Neuron (in vitro differentiated cells): ENCODE data around the gene PRDM5.
"Not testable (repeated sequence)": the region's sequence is repeated elsewhere in the genome, so short reads cannot be mapped to it uniquely, and the experiment has no call there.

Experiments used
- H2AFZ ChIP-seq: one replicate; pipeline ENCODE4 v1.6.1; 2013; ENCODE audit warnings: low read depth, mild to moderate bottlenecking, inconsistent platforms, low read length, moderate library complexity
- H3K27me3 ChIP-seq: one replicate; pipeline ENCODE4 v1.6.1; 2013; ENCODE audit warnings: low read length; ENCODE audit not compliant: insufficient read depth
- H3K36me3 ChIP-seq: one replicate; pipeline ENCODE4 v1.6.1; 2013; ENCODE audit warnings: low read length; ENCODE audit not compliant: insufficient read depth
- H3K4me1 ChIP-seq: one replicate; pipeline ENCODE4 v1.6.1; 2013; ENCODE audit warnings: low read length; ENCODE audit not compliant: insufficient read depth
- H3K4me3 ChIP-seq: 2 replicates; pipeline ENCODE4 v1.5.1; 2013; ENCODE audit warnings: mild to moderate bottlenecking, low read length, moderate library complexity
- H3K9me3 ChIP-seq: one replicate; pipeline ENCODE4 v1.6.1; 2013; ENCODE audit warnings: low read length

Gene PRDM5

DNA sequence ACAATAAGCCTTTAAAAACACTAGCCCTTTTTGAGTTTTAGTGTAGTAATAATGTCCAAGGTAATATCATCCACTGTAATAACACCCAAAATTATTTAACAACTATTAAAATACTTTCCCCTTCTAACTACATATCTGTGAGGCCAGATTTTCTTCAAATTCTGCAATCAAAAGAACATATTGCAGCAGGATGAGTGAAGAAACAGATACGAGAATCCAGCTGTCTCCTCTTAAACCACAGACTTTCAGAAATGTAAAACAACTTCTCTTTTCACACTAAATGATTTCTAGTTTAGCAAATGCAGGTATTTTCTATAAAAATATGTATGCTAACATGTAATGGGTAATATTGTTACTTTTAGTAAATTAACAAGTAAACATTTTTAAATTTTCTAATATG, 148.9 kb downstream of the PRDM5 start:
- Histone ChIP-seq H3K27me3 (no peaks in the 10 kb centered on the region), H3K36me3 (no peaks in the 10 kb centered on the region), H3K9me3 (no peaks in the 10 kb centered on the region), H2AFZ (no peak overlapping the region), H3K4me1 (no peaks in the 10 kb centered on the region), H3K4me3 (no peak overlapping the region)

DNA sequence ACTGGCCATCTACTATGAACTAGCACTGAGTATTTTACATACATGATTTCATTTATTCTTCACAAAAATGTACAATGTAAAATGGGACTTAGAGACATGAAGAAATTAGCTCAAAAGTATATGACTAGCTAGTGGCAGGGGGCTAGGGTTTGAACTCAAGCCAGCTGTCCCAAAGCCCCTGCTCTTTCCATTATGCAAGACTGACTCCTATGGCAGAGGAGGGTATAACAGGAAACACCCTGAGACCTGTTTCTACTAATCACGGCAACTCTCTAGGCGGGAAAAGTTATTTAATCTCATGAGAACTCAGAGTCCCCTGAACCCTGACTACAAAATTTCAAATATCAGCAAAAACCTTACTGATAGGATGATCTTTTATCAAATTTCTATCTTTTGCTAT, 150.6 kb downstream of the PRDM5 start:
- H3K4me1 ChIP-seq: no peaks in the 10 kb centered on the region
- H2AFZ ChIP-seq: no peak overlapping the region
- no peaks in the 10 kb centered on the region for H3K27me3 ChIP-seq
- no peak overlapping the region for H3K4me3 ChIP-seq
- H3K36me3 ChIP-seq: no peaks in the 10 kb centered on the region
- H3K9me3 ChIP-seq: no peaks in the 10 kb centered on the region

DNA sequence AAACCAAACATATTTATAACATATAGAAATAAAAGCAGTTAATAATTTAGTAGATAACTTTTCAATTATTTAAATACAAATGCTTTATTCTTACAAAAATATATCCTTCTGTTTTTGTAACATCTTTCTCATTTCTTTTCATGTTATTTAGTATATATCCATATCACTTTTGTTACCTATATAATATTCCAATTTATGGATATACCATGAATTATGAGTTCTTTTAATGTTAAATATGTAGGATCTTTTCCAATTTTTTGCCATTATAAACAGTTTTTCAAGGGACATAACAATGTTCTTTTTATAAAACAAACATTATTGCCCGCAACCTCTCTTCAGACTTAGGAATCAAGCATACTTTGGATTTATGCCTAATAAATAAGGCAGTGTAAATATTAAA, 151.6 kb downstream of the PRDM5 start:
- no peak overlapping the region for H2AFZ ChIP-seq
- H3K36me3 ChIP-seq: no peaks in the 10 kb centered on the region
- H3K9me3 ChIP-seq: no peaks in the 10 kb centered on the region
- H3K4me1 ChIP-seq: no peaks in the 10 kb centered on the region
- H3K27me3 ChIP-seq: no peaks in the 10 kb centered on the region
- H3K4me3 ChIP-seq: no peak overlapping the region

DNA sequence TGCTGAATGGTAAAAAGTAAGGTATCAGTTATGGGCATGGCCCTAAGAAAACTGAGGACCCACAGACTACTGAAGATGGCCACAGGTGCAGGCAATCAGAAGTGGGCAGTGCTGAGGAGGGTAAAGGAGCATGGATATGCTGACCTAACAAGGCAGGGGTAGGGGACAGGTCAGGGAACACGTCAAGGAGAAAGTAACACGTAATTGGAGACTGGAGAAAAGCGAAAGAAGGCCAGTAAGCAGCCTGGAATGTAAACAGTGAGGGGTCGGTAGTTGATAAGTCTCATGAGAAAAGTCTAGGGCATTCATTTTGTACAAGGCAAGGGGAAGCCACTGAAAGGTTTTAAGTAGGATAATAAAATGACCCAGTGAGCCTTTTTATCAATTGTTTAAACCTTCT, 153.3 kb downstream of the PRDM5 start:
- Histone ChIP-seq H2AFZ (no peak overlapping the region), H3K36me3 (no peaks in the 10 kb centered on the region), H3K4me1 (no peaks in the 10 kb centered on the region), H3K4me3 (no peak overlapping the region), H3K27me3 (no peaks in the 10 kb centered on the region), H3K9me3 (no peaks in the 10 kb centered on the region)

DNA sequence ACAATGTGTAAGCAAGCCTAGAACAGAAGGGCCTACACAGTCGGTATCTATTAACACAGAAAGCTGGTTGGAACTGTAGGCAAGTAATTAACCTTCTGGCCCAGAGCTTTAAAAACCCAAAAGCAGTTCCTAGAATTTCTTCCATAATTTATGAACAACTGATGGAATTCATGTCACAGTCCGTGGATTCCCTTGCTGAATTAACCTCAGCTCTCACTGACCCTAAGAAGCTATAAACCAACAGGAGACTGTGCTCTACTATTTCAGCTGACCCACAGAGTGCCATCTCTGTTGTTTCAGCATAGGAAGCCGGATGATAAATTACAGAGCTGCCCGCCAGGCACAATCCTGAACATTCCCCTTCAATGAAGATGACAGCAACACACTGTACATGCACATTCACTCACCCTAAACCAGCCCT, 157.3 kb downstream of the PRDM5 start:
- Histone ChIP-seq H2AFZ (no peak overlapping the region), H3K4me1 (no peaks in the 10 kb centered on the region), H3K9me3 (no peaks in the 10 kb centered on the region), H3K4me3 (no peak overlapping the region), H3K36me3 (no peaks in the 10 kb centered on the region), H3K27me3 (no peaks in the 10 kb centered on the region)

DNA sequence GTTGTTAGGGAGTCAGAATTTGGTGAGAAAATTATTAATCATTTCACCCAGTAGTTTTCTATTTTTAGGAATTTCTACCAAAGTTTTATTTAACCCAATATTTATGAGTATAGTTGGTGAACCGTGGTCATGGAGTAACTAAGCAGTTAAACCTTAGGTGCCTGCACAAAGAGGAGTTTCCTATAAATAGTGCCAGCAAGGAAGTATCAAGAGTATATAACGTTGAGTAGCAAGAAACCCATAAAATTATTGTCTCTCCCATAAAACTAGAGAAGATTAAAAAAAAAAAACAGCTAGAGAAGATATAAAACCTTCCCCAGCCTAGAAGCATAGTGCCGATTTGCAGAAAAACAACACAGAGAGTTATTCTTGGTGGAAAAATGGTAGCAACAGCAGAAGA, 158.9 kb downstream of the PRDM5 start:
- Histone ChIP-seq H3K27me3 (no peaks in the 10 kb centered on the region), H3K9me3 (no peaks in the 10 kb centered on the region), H3K4me3 (no peak overlapping the region), H2AFZ (no peak overlapping the region), H3K4me1 (no peaks in the 10 kb centered on the region), H3K36me3 (no peaks in the 10 kb centered on the region)

DNA sequence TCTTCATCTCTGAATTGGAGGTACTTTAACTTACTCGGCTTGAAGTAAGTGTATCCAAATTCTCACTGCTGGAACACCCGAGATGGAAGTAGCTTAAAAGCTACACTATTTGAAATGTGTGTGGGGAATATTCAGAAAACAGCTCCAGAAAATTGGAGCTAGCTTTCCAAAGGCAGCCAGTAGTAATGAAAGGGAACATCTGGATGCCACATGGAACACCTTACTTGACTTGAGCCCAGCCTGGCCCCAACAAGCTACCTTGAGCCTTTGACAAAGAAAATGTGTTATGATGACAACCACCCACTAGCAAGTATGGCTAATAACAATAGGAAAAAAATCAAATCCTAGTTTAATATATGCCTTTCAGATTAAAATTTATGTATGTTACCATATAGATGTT, 161.5 kb downstream of the PRDM5 start:
- Histone ChIP-seq H3K36me3 (no peaks in the 10 kb centered on the region), H2AFZ (no peak overlapping the region), H3K4me1 (no peaks in the 10 kb centered on the region), H3K27me3 (no peaks in the 10 kb centered on the region), H3K4me3 (no peak overlapping the region), H3K9me3 (no peaks in the 10 kb centered on the region)

DNA sequence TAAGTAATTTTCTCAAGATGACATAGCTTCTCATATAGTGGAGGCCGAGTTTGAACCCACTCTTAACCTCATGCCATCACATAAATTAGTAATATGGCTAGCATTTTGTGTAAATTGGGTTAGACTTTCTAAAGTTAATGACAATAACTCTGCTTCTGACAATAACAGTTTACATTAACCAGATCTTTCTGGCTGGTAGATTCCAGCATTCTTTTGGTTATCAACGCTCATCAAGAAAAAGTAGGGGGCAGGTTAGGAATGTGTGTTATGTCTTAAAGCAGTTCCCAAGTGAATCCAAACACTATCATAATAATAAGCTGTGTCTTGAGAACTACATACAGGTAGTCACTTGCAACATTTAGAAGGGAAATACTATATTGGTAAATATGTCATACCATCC, 162.5 kb downstream of the PRDM5 start:
- H3K36me3 ChIP-seq: no peaks in the 10 kb centered on the region
- no peaks in the 10 kb centered on the region for H3K27me3 ChIP-seq
- no peaks in the 10 kb centered on the region for H3K9me3 ChIP-seq
- no peak overlapping the region for H2AFZ ChIP-seq
- H3K4me3 ChIP-seq: no peak overlapping the region
- no peaks in the 10 kb centered on the region for H3K4me1 ChIP-seq

DNA sequence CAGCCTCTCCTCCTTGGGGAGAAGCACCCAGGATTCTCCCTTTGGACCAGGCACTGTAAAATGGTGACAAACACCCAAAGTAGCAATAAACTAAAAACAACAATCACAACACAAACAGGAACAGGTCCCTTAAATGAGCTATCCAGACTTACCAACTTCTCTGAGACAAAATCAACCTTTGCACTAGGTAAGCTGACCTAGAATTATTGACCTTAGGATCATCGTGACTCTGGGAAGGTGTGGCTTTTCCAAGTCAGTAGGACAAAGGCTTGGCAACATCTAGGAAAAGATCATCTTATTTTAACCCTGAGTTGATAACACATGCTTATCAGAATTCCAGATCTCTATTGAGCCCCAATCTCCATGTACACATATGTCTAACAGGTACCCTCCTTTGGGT, 166.7 kb downstream of the PRDM5 start:
- no peaks in the 10 kb centered on the region for H3K27me3 ChIP-seq
- H2AFZ ChIP-seq: no peak overlapping the region
- no peaks in the 10 kb centered on the region for H3K9me3 ChIP-seq
- H3K4me3 ChIP-seq: no peak overlapping the region
- H3K36me3 ChIP-seq: no peaks in the 10 kb centered on the region
- H3K4me1 ChIP-seq: peaks cover 13% of the 10 kb centered on the region

DNA sequence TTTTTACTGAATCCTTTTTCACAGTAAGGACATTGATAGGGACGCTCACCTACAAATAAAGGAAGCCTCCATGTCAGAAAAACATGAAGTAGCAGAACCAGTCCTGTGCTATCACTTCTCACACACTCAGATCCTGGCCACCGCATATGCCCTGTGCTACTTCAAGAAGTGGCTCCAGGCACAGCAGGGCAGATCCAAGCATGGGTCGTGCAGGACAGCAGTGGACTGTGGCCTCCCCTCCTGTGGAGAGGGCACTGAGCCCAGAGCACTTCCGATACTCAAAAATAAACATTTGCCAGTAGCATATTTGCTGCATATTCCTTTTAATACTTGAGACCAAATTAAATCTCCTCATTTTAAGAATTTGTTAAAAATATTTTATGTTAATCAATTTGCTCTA, 167.9 kb downstream of the PRDM5 start:
- Histone ChIP-seq H2AFZ (no peak overlapping the region), H3K36me3 (no peaks in the 10 kb centered on the region), H3K4me1 (peaks cover 13% of the 10 kb centered on the region), H3K4me3 (no peak overlapping the region), H3K27me3 (no peaks in the 10 kb centered on the region), H3K9me3 (no peaks in the 10 kb centered on the region)

DNA sequence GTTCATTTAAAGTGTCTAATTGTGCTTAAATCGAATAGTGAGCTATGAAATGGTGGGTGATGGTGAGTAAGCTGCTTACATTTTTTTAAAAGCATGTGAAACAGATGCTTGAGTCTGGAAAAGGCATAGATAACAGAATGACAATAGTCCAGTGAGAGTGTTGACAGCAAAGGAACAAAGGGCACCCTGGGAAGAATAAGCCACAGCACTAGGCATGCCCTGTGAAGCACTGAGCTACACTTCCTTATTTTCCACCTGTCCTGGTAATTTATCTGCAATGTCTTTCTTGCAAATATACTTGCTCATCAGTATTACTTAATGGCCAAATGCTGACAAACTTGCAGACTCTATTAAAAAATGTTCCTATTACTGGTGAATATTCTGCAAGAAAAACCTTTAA, 168.7 kb downstream of the PRDM5 start:
- H3K27me3 ChIP-seq: no peaks in the 10 kb centered on the region
- H3K4me1 ChIP-seq: peaks cover 13% of the 10 kb centered on the region
- no peak overlapping the region for H3K4me3 ChIP-seq
- H3K9me3 ChIP-seq: no peaks in the 10 kb centered on the region
- H3K36me3 ChIP-seq: no peaks in the 10 kb centered on the region
- no peak overlapping the region for H2AFZ ChIP-seq

DNA sequence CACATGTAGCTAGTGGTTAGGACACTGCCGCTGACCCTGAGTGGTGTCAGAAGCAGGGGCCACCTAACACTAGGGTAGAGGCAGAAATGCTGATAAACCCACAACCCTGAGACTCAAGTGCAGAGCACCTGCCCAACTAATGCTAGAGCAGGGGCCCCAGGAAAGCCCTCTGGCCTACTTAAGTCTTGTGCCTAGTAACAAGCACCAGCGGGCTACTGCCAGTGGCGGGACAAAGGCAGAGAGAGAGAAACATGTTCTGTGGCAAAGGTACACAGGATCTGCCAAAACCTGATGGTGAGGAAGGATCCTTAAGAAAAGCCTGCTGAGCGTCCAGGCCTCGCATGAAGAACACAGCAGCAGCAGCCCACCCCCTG, 172.4 kb downstream of the PRDM5 start:
- Histone ChIP-seq H3K4me3 (no peak overlapping the region), H3K4me1 (peaks cover 13% of the 10 kb centered on the region), H3K27me3 (no peaks in the 10 kb centered on the region), H3K36me3 (no peaks in the 10 kb centered on the region), H3K9me3 (no peaks in the 10 kb centered on the region), H2AFZ (no peak overlapping the region)

DNA sequence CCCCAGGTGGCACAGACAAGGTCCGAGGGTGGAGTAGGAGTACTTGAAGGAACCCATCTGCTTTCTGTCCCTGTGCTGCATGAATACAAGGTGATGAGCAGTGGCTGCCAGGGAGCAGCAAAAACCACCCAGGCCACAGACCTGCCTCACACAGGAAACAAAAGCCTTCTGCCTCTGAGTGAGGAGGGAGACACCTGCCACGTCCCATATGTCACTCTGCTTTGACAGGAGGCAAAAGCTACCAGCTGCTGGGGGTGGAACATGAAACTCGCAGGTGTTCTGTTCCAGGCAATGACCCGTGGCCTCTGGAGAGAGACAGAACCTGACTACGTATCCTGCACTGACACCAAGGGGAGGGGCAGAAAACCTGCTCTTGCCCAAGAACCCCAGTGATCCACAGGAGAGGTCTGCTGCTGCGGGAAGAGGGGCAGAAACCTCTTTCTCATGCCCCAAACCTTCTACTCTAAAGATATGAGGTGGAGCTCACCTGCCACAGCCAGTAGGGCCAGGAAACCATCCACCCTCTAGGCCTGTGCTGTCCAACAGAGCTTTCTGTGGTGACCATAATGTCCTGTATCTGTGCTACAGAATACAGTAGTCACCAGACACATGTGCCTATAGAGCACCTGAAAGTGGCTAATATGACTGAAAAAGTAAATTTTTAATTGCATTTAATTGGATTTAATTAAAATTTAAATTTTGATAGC, 172.9 kb downstream of the PRDM5 start:
- H3K4me3 ChIP-seq: no peak overlapping the region
- H3K36me3 ChIP-seq: no peaks in the 10 kb centered on the region
- no peaks in the 10 kb centered on the region for H3K27me3 ChIP-seq

DNA sequence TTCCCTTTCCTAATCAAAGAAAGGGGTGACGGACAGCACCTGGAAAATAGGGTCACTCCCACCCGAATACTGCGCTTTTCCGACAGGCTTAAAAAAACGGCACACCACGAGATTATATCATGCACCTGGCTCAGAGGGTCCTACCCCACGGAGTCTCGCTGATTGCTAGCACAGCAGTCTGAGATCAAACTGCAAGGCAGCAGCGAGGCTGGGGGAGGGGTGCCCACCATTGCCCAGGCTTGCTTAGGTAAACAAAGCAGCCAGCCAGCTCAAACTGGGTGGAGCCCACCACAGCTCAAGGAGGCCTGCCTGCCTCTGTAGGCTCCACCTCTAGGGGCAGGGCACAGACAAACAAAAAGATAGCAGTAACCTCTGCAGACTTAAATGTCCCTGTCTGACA, 180.9 kb downstream of the PRDM5 start:
- not testable (repeated sequence) for H3K9me3 ChIP-seq, H3K4me3 ChIP-seq, H3K36me3 ChIP-seq, H3K4me1 ChIP-seq, H3K27me3 ChIP-seq, H2AFZ ChIP-seq

More for the DNA sequence above, 172.9 kb downstream of the PRDM5 start:
- Histone ChIP-seq H3K9me3 (no peaks in the 10 kb centered on the region), H2AFZ (no peak overlapping the region), H3K4me1 (peaks cover 12% of the 10 kb centered on the region)
